HEK293 (cell line): ENCODE data around the gene RBBP8NL.

ENCODE experiments used
- CTCF ChIA-PET: fragments of 350-600 bp; formaldehyde crosslinking; extraction: SDS; loops from one replicate; lab custom pipeline; 2021; ENCODE audit warnings: antibody characterized with exemption; lab: Yijun Ruan, JAX
- POLR2A ChIA-PET: fragments of 300-600 bp; formaldehyde crosslinking; extraction: SDS; loops from one replicate; lab custom pipeline; 2020; ENCODE audit warnings: antibody characterized with exemption, inconsistent platforms; lab: Yijun Ruan, JAX
- H3K27ac ChIP-seq: fragments of 200-500 bp; sonication (Bioruptor generic); 2 replicates; pipeline ENCODE4 v1.5.1; 2014; ENCODE audit warnings: low read depth, low read length, control low read depth, inconsistent platforms; ENCODE audit errors: extremely low read depth
- H3K36me3 ChIP-seq, 2 experiments: fragments of 200-500 bp in 1 of 2; sonication (Bioruptor generic) in 1 of 2; 1 replicate in 1 of 2; 2 replicates in 1 of 2; pipeline ENCODE4 v1.5.1; 2014 to 2017; ENCODE audit warnings: inconsistent platforms in 2 of 2, low read length in 2 of 2; ENCODE audit not compliant: control insufficient read depth in 2 of 2, insufficient read depth in 1 of 2
- H3K4me1 ChIP-seq: fragments of 200-500 bp; sonication (Bioruptor generic); 2 replicates; pipeline ENCODE4 v1.5.1; 2014; ENCODE audit warnings: mild to moderate bottlenecking, low read length, inconsistent platforms; ENCODE audit not compliant: control insufficient read depth, insufficient read depth
- H3K4me3 ChIP-seq: 2 replicates; pipeline ENCODE4 v1.5.1; 2011; ENCODE audit warnings: low read depth, mild to moderate bottlenecking, control low read depth, low read length, moderate library complexity
- H3K9me3 ChIP-seq: fragments of 200-500 bp; sonication (Bioruptor generic); 2 replicates; pipeline ENCODE4 v1.5.1; 2014; ENCODE audit warnings: low read depth, low read length, inconsistent platforms; ENCODE audit not compliant: control insufficient read depth, insufficient read depth
- CTCF ChIP-seq: fragments of 450-650 bp; formaldehyde crosslinking; IDR thresholded peaks from 2 replicates; pipeline ENCODE4 v1.5.1; 2016; ENCODE audit warnings: missing biosample characterization, missing genetic modification characterization
- GLIS1 ChIP-seq: fragments of 450-650 bp; formaldehyde crosslinking; IDR thresholded peaks from 2 replicates; pipeline ENCODE4 v1.5.1; 2016; ENCODE audit warnings: missing biosample characterization, missing genetic modification characterization
- GLIS2 ChIP-seq: fragments of 450-650 bp; formaldehyde crosslinking; IDR thresholded peaks from 2 replicates; pipeline ENCODE4 v1.5.1; 2016; ENCODE audit warnings: missing biosample characterization, missing genetic modification characterization
- KLF1 ChIP-seq: fragments of 450-650 bp; formaldehyde crosslinking; IDR thresholded peaks from 2 replicates; pipeline ENCODE4 v1.5.1; 2016; ENCODE audit warnings: missing biosample characterization, missing genetic modification characterization
- KLF7 ChIP-seq: fragments of 450-650 bp; formaldehyde crosslinking; IDR thresholded peaks from 2 replicates; pipeline ENCODE4 v1.5.1; 2016; ENCODE audit warnings: missing biosample characterization, missing genetic modification characterization, borderline replicate concordance
- MZF1 ChIP-seq: fragments of 450-650 bp; formaldehyde crosslinking; IDR thresholded peaks from 2 replicates; pipeline ENCODE4 v1.5.1; 2017; ENCODE audit warnings: missing biosample characterization, missing genetic modification characterization, borderline replicate concordance
- ZBTB48 ChIP-seq: fragments of 450-650 bp; formaldehyde crosslinking; IDR thresholded peaks from 2 replicates; pipeline ENCODE4 v1.5.1; 2016; ENCODE audit warnings: missing biosample characterization, missing genetic modification characterization
- ZBTB7A ChIP-seq: fragments of 450-650 bp; formaldehyde crosslinking; IDR thresholded peaks from 2 replicates; pipeline ENCODE4 v1.5.1; 2016; ENCODE audit warnings: low read depth, missing biosample characterization, missing genetic modification characterization
- ZEB2 ChIP-seq: fragments of 450-650 bp; formaldehyde crosslinking; IDR thresholded peaks from 2 replicates; pipeline ENCODE4 v1.5.1; 2016; ENCODE audit warnings: missing biosample characterization, missing genetic modification characterization
- ZNF184 ChIP-seq: fragments of 450-650 bp; IDR thresholded peaks from 2 replicates; pipeline ENCODE4 v1.5.1; 2018; ENCODE audit warnings: missing biosample characterization, mild to moderate bottlenecking, missing genetic modification characterization
- ZNF202 ChIP-seq: fragments of 450-650 bp; formaldehyde crosslinking; IDR thresholded peaks from 2 replicates; pipeline ENCODE4 v1.5.1; 2016; ENCODE audit warnings: missing biosample characterization, missing genetic modification characterization, borderline replicate concordance
- ZNF354C ChIP-seq: fragments of 450-650 bp; formaldehyde crosslinking; IDR thresholded peaks from 2 replicates; pipeline ENCODE4 v1.5.1; 2016; ENCODE audit warnings: missing biosample characterization, missing genetic modification characterization, low read depth, borderline replicate concordance
- ZNF362 ChIP-seq: fragments of 450-650 bp; formaldehyde crosslinking; IDR thresholded peaks from 2 replicates; pipeline ENCODE4 v1.5.1; 2016; ENCODE audit warnings: missing biosample characterization, missing genetic modification characterization
- ZNF433 ChIP-seq: fragments of 450-650 bp; formaldehyde crosslinking; IDR thresholded peaks from 2 replicates; pipeline ENCODE4 v1.5.1; 2016; ENCODE audit warnings: missing biosample characterization, missing genetic modification characterization, low read depth
- ZNF558 ChIP-seq: fragments of 450-650 bp; formaldehyde crosslinking; IDR thresholded peaks from 2 replicates; pipeline ENCODE4 v1.5.1; 2016; ENCODE audit warnings: missing biosample characterization, missing genetic modification characterization
- ZNF561 ChIP-seq: fragments of 450-650 bp; IDR thresholded peaks from 2 replicates; pipeline ENCODE4 v1.5.1; 2018; ENCODE audit warnings: missing biosample characterization, missing genetic modification characterization, borderline replicate concordance
- ZNF600 ChIP-seq: fragments of 450-650 bp; formaldehyde crosslinking; IDR thresholded peaks from 2 replicates; pipeline ENCODE4 v1.5.1; 2016; ENCODE audit warnings: missing biosample characterization, missing genetic modification characterization
- ZNF747 ChIP-seq: fragments of 450-650 bp; formaldehyde crosslinking; IDR thresholded peaks from 2 replicates; pipeline ENCODE4 v1.5.1; 2016; ENCODE audit warnings: missing biosample characterization, missing genetic modification characterization
- ZNF791 ChIP-seq: fragments of 450-650 bp; formaldehyde crosslinking; IDR thresholded peaks from 2 replicates; pipeline ENCODE4 v1.5.1; 2016; ENCODE audit warnings: missing biosample characterization, missing genetic modification characterization
- ZSCAN30 ChIP-seq: fragments of 450-650 bp; IDR thresholded peaks from 2 replicates; pipeline ENCODE4 v1.5.1; 2018; ENCODE audit warnings: missing biosample characterization, mild to moderate bottlenecking, missing genetic modification characterization, moderate library complexity
- ZXDB ChIP-seq: fragments of 450-650 bp; formaldehyde crosslinking; IDR thresholded peaks from 2 replicates; pipeline ENCODE4 v1.5.1; 2016; ENCODE audit warnings: missing biosample characterization, missing genetic modification characterization
- TF ChIP-seq, protein P1 (sequence below): fragments of 450-650 bp; formaldehyde crosslinking; IDR thresholded peaks from 2 replicates; pipeline ENCODE4 v1.5.1; 2016; ENCODE audit warnings: missing biosample characterization, missing genetic modification characterization
- TF ChIP-seq, protein P2 (sequence below): fragments of 450-650 bp; formaldehyde crosslinking; IDR thresholded peaks from 2 replicates; pipeline ENCODE4 v1.5.1; 2016; ENCODE audit warnings: missing biosample characterization, missing genetic modification characterization
- TF ChIP-seq, protein P3 (sequence below): fragments of 450-650 bp; formaldehyde crosslinking; IDR thresholded peaks from 2 replicates; pipeline ENCODE4 v1.5.1; 2016; ENCODE audit warnings: missing biosample characterization, missing genetic modification characterization
- TF ChIP-seq, protein P4 (sequence below): fragments of 450-650 bp; formaldehyde crosslinking; optimal IDR thresholded peaks from 2 replicates; pipeline ENCODE3; 2016; ENCODE audit warnings: missing biosample characterization, mild to moderate bottlenecking, missing genetic modification characterization

RBBP8NL gene

DNA sequence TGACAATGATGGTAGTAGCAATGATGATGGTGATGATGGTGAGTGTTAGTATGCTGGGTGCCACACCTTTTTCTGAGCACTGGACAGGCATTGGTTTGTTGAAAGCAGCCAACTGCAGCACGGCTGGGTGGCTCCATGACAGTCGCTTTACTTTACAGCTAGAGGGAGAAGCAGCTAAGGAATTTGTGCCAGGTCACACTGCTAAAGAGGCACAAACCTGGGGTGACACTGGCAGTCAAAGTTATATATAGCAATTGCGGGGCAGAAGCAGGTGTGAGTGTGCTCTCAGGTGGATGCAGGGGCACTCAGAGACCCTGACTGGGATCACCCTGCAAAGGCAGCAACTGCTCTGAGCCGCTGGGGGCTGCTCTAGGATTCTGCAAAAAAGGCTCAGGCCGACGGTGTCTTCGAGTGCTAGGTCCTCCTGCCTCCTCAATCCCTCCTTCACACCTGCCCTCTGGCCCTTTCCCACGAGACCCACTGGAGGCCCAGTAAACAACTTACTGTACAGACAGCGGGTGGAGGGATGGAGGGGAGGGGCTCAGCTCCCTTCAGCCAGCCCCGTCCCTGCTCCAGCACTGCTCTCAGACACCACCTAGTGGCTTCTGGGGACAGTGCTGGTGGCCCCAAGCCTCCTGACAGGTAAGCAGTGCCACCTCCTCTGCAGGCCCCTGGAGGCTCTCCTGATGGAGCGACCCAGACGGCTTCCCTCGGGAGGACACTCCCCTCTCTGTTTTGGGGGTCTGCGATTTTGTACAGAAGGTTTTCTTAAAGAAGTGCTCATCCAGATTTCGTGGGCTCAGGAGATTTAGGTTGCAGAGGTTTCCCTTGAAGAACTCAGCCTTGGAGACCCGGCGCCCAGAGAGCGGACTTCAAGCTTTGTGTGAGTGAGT lies 44.8 kb downstream of the RBBP8NL start:
- ChIA-PET POLR2A (interaction anchor here (0.6 to 3.4 kb wide), 9 partner anchors 13 to 1140 kb away, joined by 3 to 24 read pairs (median 4); no protein-coding TSS in a partner anchor), CTCF (interaction anchor here (0.6 to 2.3 kb wide), 37 partner anchors 8 to 459 kb away, joined by 3 to 32 read pairs (median 5); partner anchors contain the start of genes ADRM1 and HRH3)
- peaks cover 4 to 16% of the 10 kb centered on the region in 2 experiments; a peak in 2 of 3 replicates for H3K36me3 ChIP-seq
- no peaks in the 10 kb centered on the region for H3K9me3 ChIP-seq
- no peak overlapping the region for H3K4me3 ChIP-seq
- no peak overlapping the region for H3K27ac ChIP-seq
- H3K4me1 ChIP-seq = no peaks in the 10 kb centered on the region
- TF ChIP-seq GLIS2 (tag by site-specific recombination) = peak; percentile 54
- peak; percentile 93; the same call in 1 of the 2 replicates for TF ChIP-seq ZNF561
- peak; percentile 44 for TF ChIP-seq ZXDB (tag by site-specific recombination)
- 0 out of 2 replicates have a peak, but pooled peaks have one; percentile 15 for TF ChIP-seq ZNF600 (tag by site-specific recombination)
- peak; percentile 44 for TF ChIP-seq GLIS1 (tag by site-specific recombination)
- no peak for TF ChIP-seq ZNF184 (tag by site-specific recombination)
- TF ChIP-seq ZSCAN30 (tag by site-specific recombination) = peak; percentile 67
- peak; percentile 90 for TF ChIP-seq CTCF (tag by site-specific recombination)
- no peak for TF ChIP-seq KLF7 (tag by site-specific recombination)
- TF ChIP-seq ZNF433 (tag by site-specific recombination) = no peak
- no peak for TF ChIP-seq ZNF354C
- TF ChIP-seq ZBTB48 (tag by site-specific recombination) = peak; percentile 45; the same call in 1 of the 2 replicates
- 0 out of 2 replicates have a peak, but pooled peaks have one; percentile 14 for TF ChIP-seq KLF1 (tag by site-specific recombination)
- peak; percentile 75 for TF ChIP-seq ZEB2 (tag by site-specific recombination)
- TF ChIP-seq ZNF202 (tag by site-specific recombination) = no peak
- TF ChIP-seq ZBTB7A (tag by site-specific recombination) = no peak
- no peak for TF ChIP-seq ZNF791 (tag by site-specific recombination)
- TF ChIP-seq MZF1 (tag by site-specific recombination) = no peak; the same call in 1 of the 2 replicates
- no peak for TF ChIP-seq ZNF362 (tag by site-specific recombination)
- TF ChIP-seq ZNF558 (tag by site-specific recombination) = no peak
- TF ChIP-seq, protein P1, sequence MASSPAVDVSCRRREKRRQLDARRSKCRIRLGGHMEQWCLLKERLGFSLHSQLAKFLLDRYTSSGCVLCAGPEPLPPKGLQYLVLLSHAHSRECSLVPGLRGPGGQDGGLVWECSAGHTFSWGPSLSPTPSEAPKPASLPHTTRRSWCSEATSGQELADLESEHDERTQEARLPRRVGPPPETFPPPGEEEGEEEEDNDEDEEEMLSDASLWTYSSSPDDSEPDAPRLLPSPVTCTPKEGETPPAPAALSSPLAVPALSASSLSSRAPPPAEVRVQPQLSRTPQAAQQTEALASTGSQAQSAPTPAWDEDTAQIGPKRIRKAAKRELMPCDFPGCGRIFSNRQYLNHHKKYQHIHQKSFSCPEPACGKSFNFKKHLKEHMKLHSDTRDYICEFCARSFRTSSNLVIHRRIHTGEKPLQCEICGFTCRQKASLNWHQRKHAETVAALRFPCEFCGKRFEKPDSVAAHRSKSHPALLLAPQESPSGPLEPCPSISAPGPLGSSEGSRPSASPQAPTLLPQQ (tag by site-specific recombination) = peak; percentile 38; the same call in 1 of the 2 replicates
- no peak for TF ChIP-seq ZNF747 (tag by site-specific recombination)
- TF ChIP-seq, protein P2, sequence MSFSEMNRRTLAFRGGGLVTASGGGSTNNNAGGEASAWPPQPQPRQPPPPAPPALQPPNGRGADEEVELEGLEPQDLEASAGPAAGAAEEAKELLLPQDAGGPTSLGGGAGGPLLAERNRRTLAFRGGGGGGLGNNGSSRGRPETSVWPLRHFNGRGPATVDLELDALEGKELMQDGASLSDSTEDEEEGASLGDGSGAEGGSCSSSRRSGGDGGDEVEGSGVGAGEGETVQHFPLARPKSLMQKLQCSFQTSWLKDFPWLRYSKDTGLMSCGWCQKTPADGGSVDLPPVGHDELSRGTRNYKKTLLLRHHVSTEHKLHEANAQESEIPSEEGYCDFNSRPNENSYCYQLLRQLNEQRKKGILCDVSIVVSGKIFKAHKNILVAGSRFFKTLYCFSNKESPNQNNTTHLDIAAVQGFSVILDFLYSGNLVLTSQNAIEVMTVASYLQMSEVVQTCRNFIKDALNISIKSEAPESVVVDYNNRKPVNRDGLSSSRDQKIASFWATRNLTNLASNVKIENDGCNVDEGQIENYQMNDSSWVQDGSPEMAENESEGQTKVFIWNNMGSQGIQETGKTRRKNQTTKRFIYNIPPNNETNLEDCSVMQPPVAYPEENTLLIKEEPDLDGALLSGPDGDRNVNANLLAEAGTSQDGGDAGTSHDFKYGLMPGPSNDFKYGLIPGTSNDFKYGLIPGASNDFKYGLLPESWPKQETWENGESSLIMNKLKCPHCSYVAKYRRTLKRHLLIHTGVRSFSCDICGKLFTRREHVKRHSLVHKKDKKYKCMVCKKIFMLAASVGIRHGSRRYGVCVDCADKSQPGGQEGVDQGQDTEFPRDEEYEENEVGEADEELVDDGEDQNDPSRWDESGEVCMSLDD = peak; percentile 16; the same call in 1 of the 2 replicates
- TF ChIP-seq, protein P3, sequence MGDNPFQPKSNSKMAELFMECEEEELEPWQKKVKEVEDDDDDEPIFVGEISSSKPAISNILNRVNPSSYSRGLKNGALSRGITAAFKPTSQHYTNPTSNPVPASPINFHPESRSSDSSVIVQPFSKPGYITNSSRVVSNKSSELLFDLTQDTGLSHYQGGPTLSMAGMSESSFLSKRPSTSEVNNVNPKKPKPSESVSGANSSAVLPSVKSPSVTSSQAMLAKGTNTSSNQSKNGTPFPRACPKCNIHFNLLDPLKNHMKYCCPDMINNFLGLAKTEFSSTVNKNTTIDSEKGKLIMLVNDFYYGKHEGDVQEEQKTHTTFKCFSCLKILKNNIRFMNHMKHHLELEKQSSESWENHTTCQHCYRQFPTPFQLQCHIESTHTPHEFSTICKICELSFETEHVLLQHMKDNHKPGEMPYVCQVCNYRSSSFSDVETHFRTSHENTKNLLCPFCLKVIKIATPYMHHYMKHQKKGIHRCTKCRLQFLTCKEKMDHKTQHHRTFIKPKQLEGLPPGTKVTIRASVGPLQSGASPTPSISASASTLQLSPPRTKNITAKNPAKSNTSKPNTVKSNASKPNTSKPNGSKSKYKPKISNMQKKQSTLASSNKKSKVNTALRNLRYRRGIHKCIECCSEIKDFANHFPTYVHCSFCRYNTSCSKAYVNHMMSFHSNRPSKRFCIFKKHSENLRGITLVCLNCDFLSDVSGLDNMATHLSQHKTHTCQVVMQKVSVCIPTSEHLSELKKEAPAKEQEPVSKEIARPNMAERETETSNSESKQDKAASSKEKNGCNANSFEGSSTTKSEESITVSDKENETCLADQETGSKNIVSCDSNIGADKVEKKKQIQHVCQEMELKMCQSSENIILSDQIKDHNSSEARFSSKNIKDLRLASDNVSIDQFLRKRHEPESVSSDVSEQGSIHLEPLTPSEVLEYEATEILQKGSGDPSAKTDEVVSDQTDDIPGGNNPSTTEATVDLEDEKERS (tag by site-specific recombination) = no peak
- TF ChIP-seq, protein P4, sequence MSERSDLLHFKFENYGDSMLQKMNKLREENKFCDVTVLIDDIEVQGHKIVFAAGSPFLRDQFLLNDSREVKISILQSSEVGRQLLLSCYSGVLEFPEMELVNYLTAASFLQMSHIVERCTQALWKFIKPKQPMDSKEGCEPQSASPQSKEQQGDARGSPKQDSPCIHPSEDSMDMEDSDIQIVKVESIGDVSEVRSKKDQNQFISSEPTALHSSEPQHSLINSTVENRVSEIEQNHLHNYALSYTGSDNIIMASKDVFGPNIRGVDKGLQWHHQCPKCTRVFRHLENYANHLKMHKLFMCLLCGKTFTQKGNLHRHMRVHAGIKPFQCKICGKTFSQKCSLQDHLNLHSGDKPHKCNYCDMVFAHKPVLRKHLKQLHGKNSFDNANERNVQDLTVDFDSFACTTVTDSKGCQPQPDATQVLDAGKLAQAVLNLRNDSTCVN (tag by site-specific recombination) = no peak
